ENCODE data around the gene ACAA1.

Gene ACAA1

GRCh38 chr3:38150780-38151528 lies 14.0 kb upstream of the ACAA1 start:
- Histone ChIP-seq H3K9ac (ENCODE audit: low read length) (no peak overlapping the region), H3K36me3 (ENCODE audit: control insufficient read depth, insufficient read depth, low read length) (no peaks in the 10 kb centered on the region), H3K27ac (ENCODE audit: low read depth, low read length) (no peak overlapping the region), H3K4me1 (ENCODE audit: control insufficient read depth, insufficient read depth, low read length) (no peaks in the 10 kb centered on the region), H3K27me3 (ENCODE audit: control insufficient read depth, insufficient read depth, low read length) (no peaks in the 10 kb centered on the region), H3K4me3 (ENCODE audit: low read length) (no peak overlapping the region)

DNA sequence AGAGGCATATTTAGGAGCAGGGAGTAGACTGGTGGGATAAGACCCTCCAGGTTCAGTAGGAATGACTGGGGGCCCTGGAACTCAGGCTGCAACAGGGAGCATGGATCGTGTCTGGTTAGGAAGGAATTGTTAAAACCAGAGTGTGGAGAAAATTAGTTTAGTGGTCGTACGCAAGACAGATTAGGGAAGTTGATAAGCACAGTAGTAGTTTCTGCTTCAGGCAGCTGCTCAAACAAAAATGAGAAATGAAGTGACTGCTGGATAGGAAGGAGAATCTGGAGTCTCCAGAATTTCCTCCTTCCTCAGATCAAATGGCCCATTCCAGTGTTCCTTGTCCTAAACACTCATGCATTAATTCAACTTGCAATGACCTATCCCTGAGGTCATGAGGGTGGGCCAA lies 12.8 kb upstream of the ACAA1 start:
- H3K4me1 ChIP-seq (ENCODE audit: control insufficient read depth, insufficient read depth, low read length), result no peaks in the 10 kb centered on the region
- H3K27me3 ChIP-seq (ENCODE audit: control insufficient read depth, insufficient read depth, low read length), result no peaks in the 10 kb centered on the region
- no peak overlapping the region for H3K4me3 ChIP-seq (ENCODE audit: low read length)
- no peak overlapping the region for H3K9ac ChIP-seq (ENCODE audit: low read length)
- H3K36me3 ChIP-seq (ENCODE audit: control insufficient read depth, insufficient read depth, low read length), result no peaks in the 10 kb centered on the region
- no peak overlapping the region for H3K27ac ChIP-seq (ENCODE audit: low read depth, low read length)

- Histone ChIP-seq H3K4me3 (ENCODE audit: low read length) (no peak overlapping the region), H3K27me3 (ENCODE audit: control insufficient read depth, insufficient read depth, low read length) (no peaks in the 10 kb centered on the region), H3K36me3 (ENCODE audit: control insufficient read depth, insufficient read depth, low read length) (no peaks in the 10 kb centered on the region), H3K27ac (ENCODE audit: low read depth, low read length) (no peak overlapping the region), H3K4me1 (ENCODE audit: control insufficient read depth, insufficient read depth, low read length) (no peaks in the 10 kb centered on the region), H3K9ac (ENCODE audit: low read length) (no peak overlapping the region)
Measured at GRCh38 chr3:38148311-38148882, 11.5 kb upstream of the ACAA1 start.

DNA sequence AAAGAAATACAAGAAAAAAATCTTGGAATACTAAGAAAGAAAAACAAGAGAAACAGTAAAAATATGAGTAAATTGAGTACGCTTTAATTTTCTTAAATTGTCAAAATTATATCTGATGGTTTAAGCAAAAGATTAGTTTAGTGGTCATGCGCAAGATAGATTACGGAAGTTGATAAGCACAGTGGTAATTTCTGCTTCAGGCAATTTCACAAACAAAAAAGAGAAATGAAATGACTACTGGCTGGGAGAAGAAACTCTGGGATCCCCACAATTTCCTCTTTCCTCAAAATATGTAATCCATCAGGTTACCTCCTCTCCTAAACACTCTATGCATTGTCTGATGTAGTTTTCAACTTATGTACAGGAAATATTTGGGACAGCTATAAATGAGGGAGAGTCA lies 10.5 kb upstream of the ACAA1 start:
- H3K9ac ChIP-seq (ENCODE audit: low read length), result no peak overlapping the region
- no peaks in the 10 kb centered on the region for H3K4me1 ChIP-seq (ENCODE audit: control insufficient read depth, insufficient read depth, low read length)
- no peaks in the 10 kb centered on the region for H3K36me3 ChIP-seq (ENCODE audit: control insufficient read depth, insufficient read depth, low read length)
- no peak overlapping the region for H3K4me3 ChIP-seq (ENCODE audit: low read length)
- H3K27ac ChIP-seq (ENCODE audit: low read depth, low read length), result no peak overlapping the region
- no peaks in the 10 kb centered on the region for H3K27me3 ChIP-seq (ENCODE audit: control insufficient read depth, insufficient read depth, low read length)

GRCh38 chr3:38146504-38146903 lies 9.6 kb upstream of the ACAA1 start:
- H3K4me1 ChIP-seq (ENCODE audit: control insufficient read depth, insufficient read depth, low read length), result no peaks in the 10 kb centered on the region
- H3K9ac ChIP-seq (ENCODE audit: low read length), result no peak overlapping the region
- no peak overlapping the region for H3K27ac ChIP-seq (ENCODE audit: low read depth, low read length)
- peaks cover 2% of the 10 kb centered on the region for H3K36me3 ChIP-seq (ENCODE audit: control insufficient read depth, insufficient read depth, low read length)
- H3K4me3 ChIP-seq (ENCODE audit: low read length), result no peak overlapping the region
- no peaks in the 10 kb centered on the region for H3K27me3 ChIP-seq (ENCODE audit: control insufficient read depth, insufficient read depth, low read length)

- Histone ChIP-seq H3K27me3 (ENCODE audit: control insufficient read depth, insufficient read depth, low read length) (no peaks in the 10 kb centered on the region), H3K9ac (ENCODE audit: low read length) (no peak overlapping the region), H3K4me1 (ENCODE audit: control insufficient read depth, insufficient read depth, low read length) (peaks cover 11% of the 10 kb centered on the region), H3K36me3 (ENCODE audit: control insufficient read depth, insufficient read depth, low read length) (peaks cover 8% of the 10 kb centered on the region), H3K27ac (ENCODE audit: low read depth, low read length) (no peak overlapping the region), H3K4me3 (ENCODE audit: low read length) (no peak overlapping the region)
Measured at GRCh38 chr3:38143511-38143910, 6.6 kb upstream of the ACAA1 start.

GRCh38 chr3:38142959-38143358 lies 6.0 kb upstream of the ACAA1 start:
- Histone ChIP-seq H3K9ac (ENCODE audit: low read length) (no peak overlapping the region), H3K36me3 (ENCODE audit: control insufficient read depth, insufficient read depth, low read length) (peaks cover 8% of the 10 kb centered on the region), H3K4me1 (ENCODE audit: control insufficient read depth, insufficient read depth, low read length) (peaks cover 13% of the 10 kb centered on the region), H3K27ac (ENCODE audit: low read depth, low read length) (no peak overlapping the region), H3K27me3 (ENCODE audit: control insufficient read depth, insufficient read depth, low read length) (no peaks in the 10 kb centered on the region), H3K4me3 (ENCODE audit: low read length) (no peak overlapping the region)

DNA sequence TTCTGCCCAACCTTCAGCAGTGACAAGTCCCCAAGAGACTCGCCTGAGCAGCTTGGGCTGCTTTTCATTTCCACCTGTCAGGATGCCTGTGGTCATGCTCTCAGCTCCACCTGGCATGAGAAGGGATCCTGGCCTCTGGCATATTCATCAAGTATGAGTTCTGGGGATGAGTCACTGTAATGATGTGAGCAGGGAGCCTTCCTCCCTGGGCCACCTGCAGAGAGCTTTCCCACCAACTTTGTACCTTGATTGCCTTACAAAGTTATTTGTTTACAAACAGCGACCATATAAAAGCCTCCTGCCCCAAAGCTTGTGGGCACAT lies 5.0 kb upstream of the ACAA1 start:
- Histone ChIP-seq H3K4me3 (ENCODE audit: low read length) (no peak overlapping the region), H3K27me3 (ENCODE audit: control insufficient read depth, insufficient read depth, low read length) (no peaks in the 10 kb centered on the region), H3K27ac (ENCODE audit: low read depth, low read length) (no peak overlapping the region), H3K36me3 (ENCODE audit: control insufficient read depth, insufficient read depth, low read length) (peaks cover 8% of the 10 kb centered on the region), H3K4me1 (ENCODE audit: control insufficient read depth, insufficient read depth, low read length) (peaks cover 16% of the 10 kb centered on the region), H3K9ac (ENCODE audit: low read length) (no peak overlapping the region)

DNA sequence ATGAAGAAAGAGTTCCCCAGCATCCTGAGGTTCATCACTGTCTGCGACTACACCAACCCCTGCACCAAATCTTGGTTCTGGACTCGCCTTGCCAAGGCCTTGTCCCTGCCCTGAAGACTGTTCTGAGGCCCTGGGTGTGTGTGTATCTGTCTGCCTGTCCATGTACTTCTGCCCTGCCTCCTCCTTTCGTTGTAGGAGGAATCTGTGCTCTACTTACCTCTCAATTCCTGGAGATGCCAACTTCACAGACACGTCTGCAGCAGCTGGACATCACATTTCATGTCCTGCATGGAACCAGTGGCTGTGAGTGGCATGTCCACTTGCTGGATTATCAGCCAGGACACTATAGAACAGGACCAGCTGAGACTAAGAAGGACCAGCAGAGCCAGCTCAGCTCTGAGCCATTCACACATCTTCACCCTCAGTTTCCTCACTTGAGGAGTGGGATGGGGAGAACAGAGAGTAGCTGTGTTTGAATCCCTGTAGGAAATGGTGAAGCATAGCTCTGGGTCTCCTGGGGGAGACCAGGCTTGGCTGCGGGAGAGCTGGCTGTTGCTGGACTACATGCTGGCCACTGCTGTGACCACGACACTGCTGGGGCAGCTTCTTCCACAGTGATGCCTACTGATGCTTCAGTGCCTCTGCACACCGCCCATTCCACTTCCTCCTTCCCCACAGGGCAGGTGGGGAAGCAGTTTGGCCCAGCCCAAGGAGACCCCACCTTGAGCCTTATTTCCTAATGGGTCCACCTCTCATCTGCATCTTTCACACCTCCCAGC lies 4.4 kb upstream of the ACAA1 start:
- H3K4me1 ChIP-seq (ENCODE audit: control insufficient read depth, insufficient read depth, low read length), result peaks cover 16% of the 10 kb centered on the region
- H3K4me3 ChIP-seq (ENCODE audit: low read length), result no peak overlapping the region
- peaks cover 8% of the 10 kb centered on the region for H3K36me3 ChIP-seq (ENCODE audit: control insufficient read depth, insufficient read depth, low read length)
- H3K27ac ChIP-seq (ENCODE audit: low read depth, low read length), result no peak overlapping the region
- H3K9ac ChIP-seq (ENCODE audit: low read length), result no peak overlapping the region
- no peaks in the 10 kb centered on the region for H3K27me3 ChIP-seq (ENCODE audit: control insufficient read depth, insufficient read depth, low read length)

GRCh38 chr3:38140326-38141172 lies 3.6 kb upstream of the ACAA1 start:
- Histone ChIP-seq H3K27ac (ENCODE audit: low read depth, low read length) (no peak overlapping the region), H3K36me3 (ENCODE audit: control insufficient read depth, insufficient read depth, low read length) (peaks cover 8% of the 10 kb centered on the region), H3K4me3 (ENCODE audit: low read length) (peak overlapping the region; percentile 93), H3K4me1 (ENCODE audit: control insufficient read depth, insufficient read depth, low read length) (peaks cover 16% of the 10 kb centered on the region), H3K9ac (ENCODE audit: low read length) (no peak overlapping the region), H3K27me3 (ENCODE audit: control insufficient read depth, insufficient read depth, low read length) (no peaks in the 10 kb centered on the region)

DNA sequence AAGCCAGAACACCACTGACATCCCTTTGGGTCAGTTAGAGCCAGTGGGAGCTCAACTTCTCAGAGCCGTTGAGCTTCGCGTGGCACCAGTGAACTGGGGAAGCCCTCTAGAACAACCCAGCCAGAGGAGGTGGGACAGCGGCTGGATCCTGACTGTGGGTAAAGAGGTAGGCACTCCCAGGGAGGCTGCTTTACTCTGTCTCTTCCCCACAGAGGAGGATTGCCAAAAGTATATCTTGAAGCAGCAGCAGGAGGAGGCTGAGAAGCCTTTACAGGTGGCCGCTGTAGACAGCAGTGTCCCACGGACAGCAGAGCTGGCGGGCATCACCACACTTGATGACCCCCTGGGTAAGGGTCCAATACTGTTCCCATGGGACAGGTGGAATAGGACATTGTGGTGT lies 2.7 kb upstream of the ACAA1 start:
- Histone ChIP-seq H3K4me3 (ENCODE audit: low read length) (peak overlapping the region; percentile 93), H3K9ac (ENCODE audit: low read length) (peak overlapping the region; percentile 87), H3K4me1 (ENCODE audit: control insufficient read depth, insufficient read depth, low read length) (peaks cover 16% of the 10 kb centered on the region), H3K36me3 (ENCODE audit: control insufficient read depth, insufficient read depth, low read length) (peaks cover 8% of the 10 kb centered on the region), H3K27me3 (ENCODE audit: control insufficient read depth, insufficient read depth, low read length) (no peaks in the 10 kb centered on the region), H3K27ac (ENCODE audit: low read depth, low read length) (no peak overlapping the region)

GRCh38 chr3:38139191-38139590 lies 2.3 kb upstream of the ACAA1 start:
- peaks cover 16% of the 10 kb centered on the region for H3K4me1 ChIP-seq (ENCODE audit: control insufficient read depth, insufficient read depth, low read length)
- peak overlapping the region; percentile 87 for H3K9ac ChIP-seq (ENCODE audit: low read length)
- peak overlapping the region; percentile 93 for H3K4me3 ChIP-seq (ENCODE audit: low read length)
- H3K36me3 ChIP-seq (ENCODE audit: control insufficient read depth, insufficient read depth, low read length), result peaks cover 10% of the 10 kb centered on the region
- peak overlapping the region; percentile 92 for H3K27ac ChIP-seq (ENCODE audit: low read depth, low read length)
- no peaks in the 10 kb centered on the region for H3K27me3 ChIP-seq (ENCODE audit: control insufficient read depth, insufficient read depth, low read length)

Data from rectal smooth muscle tissue (tissue), 1 donor.